Spleen (tissue), 11 donors: ENCODE data around the gene LEMD3. TPM values are rescaled to one million over a fixed set of nuclear protein-coding genes. Genes with fewer than 3 reads are reported as not detected.

Experiments
- DNase-seq: peaks from one replicate; pipeline ENCODE4 v3.0.0-alpha.2; 2020
- H3K27ac ChIP-seq, 8 donors: fragments of 200-600 bp; sonication (generic) in 7 of 8; 1 replicate in 4 of 8; 2 replicates in 4 of 8; pipeline versions ENCODE4 v1.5.0 to v1.8.0; 2016 to 2021; ENCODE audit warnings: inconsistent platforms in 4 of 8, mild to moderate bottlenecking in 4 of 8, moderate library complexity in 1 of 8
- H3K27me3 ChIP-seq, 7 donors: fragments of 200-600 bp; sonication (generic) in 6 of 7; replicated peaks in 1 of 7; 1 replicate in 4 of 7; 2 replicates in 3 of 7; pipeline versions ENCODE4 v1.5.0 to v1.8.0; 2016 to 2021; ENCODE audit warnings: inconsistent platforms in 3 of 7, mild to moderate bottlenecking in 1 of 7
- H3K36me3 ChIP-seq, 6 donors: fragments of 200-600 bp; sonication (generic) in 5 of 6; 1 replicate in 4 of 6; 2 replicates in 2 of 6; pipeline versions ENCODE4 v1.5.0 to v1.8.0; 2016 to 2021; ENCODE audit warnings: inconsistent platforms in 2 of 6
- H3K4me1 ChIP-seq, 6 donors: fragments of 200-600 bp; sonication (generic) in 5 of 6; 1 replicate in 3 of 6; 2 replicates in 3 of 6; pipeline versions ENCODE4 v1.5.0 to v1.8.0; 2016 to 2021; ENCODE audit warnings: inconsistent platforms in 3 of 6
- H3K4me3 ChIP-seq, 8 donors: fragments of 200-600 bp; sonication (generic) in 7 of 8; 1 replicate in 4 of 8; 2 replicates in 4 of 8; pipeline versions ENCODE4 v1.5.0 to v1.8.0; 2016 to 2021; ENCODE audit warnings: inconsistent platforms in 4 of 8, mild to moderate bottlenecking in 4 of 8, moderate library complexity in 2 of 8
- H3K9me3 ChIP-seq, 8 donors: fragments of 200-600 bp; sonication (generic) in 7 of 8; 1 replicate in 4 of 8; 2 replicates in 4 of 8; pipeline versions ENCODE4 v1.5.0 to v1.8.0; 2016 to 2021; ENCODE audit warnings: inconsistent platforms in 4 of 8
- POLR2A ChIP-seq, 3 donors: fragments of 450-650 bp; IDR thresholded peaks; one replicate each; pipeline ENCODE4 v1.5.1; 2017; ENCODE audit warnings: antibody characterized with exemption in 3 of 3, mild to moderate bottlenecking in 1 of 3
- POLR2AphosphoS5 ChIP-seq, 3 donors: sonication (generic); formaldehyde crosslinking; IDR thresholded peaks; one replicate each; pipeline ENCODE4 v1.5.1; 2017; ENCODE audit warnings: antibody characterized with exemption in 3 of 3
- WGBS, 5 donors: extraction: QIAGEN DNeasy Blood & Tissue Kit in 3 of 5; methylation state at CpG; one replicate each; pipeline versions ENCODE4 v1.1.5 to v1.1.7; 2013 to 2018; 5-methylcytosine and 5-hydroxymethylcytosine counted together
- intact Hi-C: fragments of 100-400 bp; cut with DNase I; formaldehyde crosslinking; loops from one replicate; pipeline ENCODE4 v1.15.0; 2023; ENCODE audit warnings: low total_unique reads
- polyA plus RNA-seq, 3 donors: library from polyadenylated mRNA; stranded (reverse); fragments of 200-250 nt; gene quantifications; one replicate each; pipeline ENCODE4 v1.2.1, GENCODE V29; 2013
- total RNA-seq, 7 donors: library from RNA; depleted of rRNA in 3 of 7; stranded (reverse); fragments of >200 nt in 3 of 7; fragmentation: NEBNext Ultra II Directional in 4 of 7; extraction: Animal tissue kit (Norgen Biotek cat#: 25700) in 4 of 7; gene quantifications; one replicate each; pipeline versions ENCODE4 v1.1.0 to v1.2.1, GENCODE V29; 2016 to 2021
- TF ChIP-seq, protein P1 (sequence below), 11 experiments: fragments of 200-600 bp in 7 of 11; fragments of 450-650 bp in 4 of 11; sonication (generic) in 4 of 11; IDR thresholded peaks in 8 of 11; conservative IDR thresholded peaks in 3 of 11; 1 replicate in 7 of 11; 2 replicates in 4 of 11; pipeline versions ENCODE4 v1.4.0 to v1.8.0; 2016 to 2021; ENCODE audit warnings: antibody characterized with exemption in 11 of 11, inconsistent platforms in 4 of 11, mild to moderate bottlenecking in 1 of 11
- donor health status: healthy with polysubstance abuse.
- donor health status: DM: no; HTN: no; CAD: no; lungs with moderate emphysema.
- donor health status: DM: no; HTN: no; CAD: no.
- donor health status: Bipolar disorder and iron deficiency.
- donor health status: healthy.
- donor health status: DM: no; HTN: no; CAD: no.
- donor health status: DM: yes; HTN: yes; CAD: no.

Gene LEMD3
- total and polyA plus RNA-seq, 10 donors = 9.6 to 58.9 (median 41.1) TPM

DNA sequence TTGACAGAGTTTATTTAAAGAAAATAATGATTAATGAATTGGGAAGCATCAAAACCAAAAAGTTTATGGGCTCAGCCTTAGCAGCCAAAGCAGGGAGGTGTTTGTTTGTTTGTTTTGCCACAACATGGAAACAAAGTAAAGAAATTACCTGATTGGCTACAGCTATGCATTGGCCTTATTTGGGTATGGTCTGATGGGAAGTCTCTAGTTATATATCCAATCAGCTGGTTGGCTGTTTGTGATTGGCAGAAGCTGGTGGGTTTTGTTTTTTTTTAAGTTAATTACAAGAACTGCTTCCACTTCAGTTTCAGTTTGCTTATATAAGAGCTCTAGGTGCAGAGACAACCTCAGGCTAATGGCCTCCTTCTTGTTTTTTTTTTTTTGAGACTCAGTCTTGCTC lies 4.6 kb upstream of the LEMD3 start:
- H3K36me3 ChIP-seq = no peaks in the 10 kb centered on the region
- TF ChIP-seq, protein P1, sequence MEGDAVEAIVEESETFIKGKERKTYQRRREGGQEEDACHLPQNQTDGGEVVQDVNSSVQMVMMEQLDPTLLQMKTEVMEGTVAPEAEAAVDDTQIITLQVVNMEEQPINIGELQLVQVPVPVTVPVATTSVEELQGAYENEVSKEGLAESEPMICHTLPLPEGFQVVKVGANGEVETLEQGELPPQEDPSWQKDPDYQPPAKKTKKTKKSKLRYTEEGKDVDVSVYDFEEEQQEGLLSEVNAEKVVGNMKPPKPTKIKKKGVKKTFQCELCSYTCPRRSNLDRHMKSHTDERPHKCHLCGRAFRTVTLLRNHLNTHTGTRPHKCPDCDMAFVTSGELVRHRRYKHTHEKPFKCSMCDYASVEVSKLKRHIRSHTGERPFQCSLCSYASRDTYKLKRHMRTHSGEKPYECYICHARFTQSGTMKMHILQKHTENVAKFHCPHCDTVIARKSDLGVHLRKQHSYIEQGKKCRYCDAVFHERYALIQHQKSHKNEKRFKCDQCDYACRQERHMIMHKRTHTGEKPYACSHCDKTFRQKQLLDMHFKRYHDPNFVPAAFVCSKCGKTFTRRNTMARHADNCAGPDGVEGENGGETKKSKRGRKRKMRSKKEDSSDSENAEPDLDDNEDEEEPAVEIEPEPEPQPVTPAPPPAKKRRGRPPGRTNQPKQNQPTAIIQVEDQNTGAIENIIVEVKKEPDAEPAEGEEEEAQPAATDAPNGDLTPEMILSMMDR (IDR thresholded peaks at IDR 0.05 in 8 of 11, conservative IDR thresholded peaks at IDR 0.05 in 3 of 11) = no peak
- TF ChIP-seq POLR2AphosphoS5 (IDR thresholded peaks at IDR 0.05) (no peak), POLR2A (IDR thresholded peaks at IDR 0.05) (no peak)
- H3K27ac ChIP-seq = no peak overlapping the region
- H3K4me3 ChIP-seq = no peak overlapping the region
- no peak for DNase-seq
- peaks cover 0 to 9% (median 7%) of the 10 kb centered on the region in 6 donors for H3K4me1 ChIP-seq
- H3K27me3 ChIP-seq = no peaks in the 10 kb centered on the region
- no peaks in the 10 kb centered on the region for H3K9me3 ChIP-seq
- intact Hi-C loops = no loop called here

DNA sequence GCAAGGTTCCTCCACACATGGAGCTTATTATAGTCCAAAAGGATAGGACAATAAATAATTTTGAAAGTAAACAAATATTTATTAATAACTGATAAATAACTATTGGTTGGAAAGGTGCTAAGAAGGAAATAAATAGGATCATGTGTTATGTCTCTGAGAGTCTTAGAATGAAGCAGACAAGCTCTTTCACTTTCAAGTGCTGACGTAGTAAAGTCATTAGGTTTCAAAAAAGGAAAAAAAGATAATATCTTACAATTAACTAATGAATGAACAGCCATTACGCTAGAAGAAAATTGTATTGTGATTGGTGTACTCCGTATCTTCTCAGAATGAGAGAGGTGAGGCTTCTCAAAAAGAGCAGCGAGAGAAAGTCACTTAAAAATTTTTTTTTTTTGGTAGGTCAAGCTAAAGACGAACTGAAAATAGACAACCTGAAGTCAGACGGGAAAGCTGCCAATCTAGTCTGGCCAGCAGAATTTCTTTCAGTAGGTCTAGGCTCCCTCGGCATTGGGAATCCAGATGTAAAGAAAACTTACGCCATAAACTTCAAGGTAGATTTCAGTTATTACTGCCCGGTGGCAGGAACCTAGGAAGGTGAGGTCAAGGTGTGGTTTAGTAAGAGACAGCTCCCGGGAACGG lies 583 bp upstream of the LEMD3 start:
- TF ChIP-seq POLR2A (IDR thresholded peaks at IDR 0.05) = no peak
- no peak for TF ChIP-seq POLR2AphosphoS5 (IDR thresholded peaks at IDR 0.05)
- TF ChIP-seq, protein P1 (IDR thresholded peaks at IDR 0.05 in 8 of 11, conservative IDR thresholded peaks at IDR 0.05 in 3 of 11) = no peak
- no peaks in the 10 kb centered on the region for H3K27me3 ChIP-seq
- peak overlapping the region; percentile 94 to 98 (median 97) for H3K27ac ChIP-seq
- intact Hi-C loops = no loop called here
- H3K4me3 ChIP-seq = peak overlapping the region; percentile 76 to 98 (median 91)
- no peaks in the 10 kb centered on the region for H3K36me3 ChIP-seq
- peaks cover 29 to 45% (median 39%) of the 10 kb centered on the region in 6 donors for H3K4me1 ChIP-seq
- 4 to 5% (median 5%) methylated on average over 11 of the region's 11 CpGs for WGBS, 5 donors
- no peak for DNase-seq
- H3K9me3 ChIP-seq = no peaks in the 10 kb centered on the region

DNA sequence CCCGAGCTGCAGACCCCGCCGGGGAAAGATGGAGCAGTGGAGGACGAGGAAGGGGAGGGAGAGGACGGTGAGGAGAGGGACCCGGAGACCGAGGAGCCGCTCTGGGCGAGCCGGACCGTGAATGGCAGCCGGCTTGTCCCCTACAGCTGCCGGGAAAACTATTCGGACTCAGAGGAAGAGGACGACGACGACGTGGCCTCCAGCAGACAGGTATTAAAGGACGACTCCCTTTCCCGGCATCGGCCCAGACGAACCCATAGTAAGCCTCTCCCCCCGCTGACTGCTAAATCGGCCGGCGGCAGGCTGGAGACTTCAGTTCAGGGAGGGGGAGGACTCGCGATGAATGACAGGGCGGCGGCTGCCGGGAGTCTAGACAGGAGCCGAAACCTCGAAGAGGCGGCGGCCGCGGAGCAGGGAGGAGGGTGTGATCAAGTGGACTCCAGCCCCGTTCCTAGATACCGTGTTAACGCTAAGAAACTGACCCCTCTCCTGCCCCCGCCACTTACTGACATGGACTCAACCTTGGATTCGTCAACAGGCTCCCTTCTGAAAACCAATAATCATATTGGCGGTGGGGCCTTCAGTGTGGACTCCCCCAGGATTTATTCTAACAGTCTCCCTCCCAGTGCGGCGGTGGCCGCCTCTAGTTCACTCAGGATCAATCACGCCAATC lies 962 bp downstream of the LEMD3 start:
- Histone ChIP-seq H3K36me3 (peaks cover 0 to 7% (median 0%) of the 10 kb centered on the region in 6 donors), H3K9me3 (no peaks in the 10 kb centered on the region), H3K4me1 (peaks cover 37 to 61% (median 54%) of the 10 kb centered on the region in 6 donors), H3K27ac (peak overlapping the region; percentile 94 to 98 (median 97)), H3K27me3 (no peaks in the 10 kb centered on the region), H3K4me3 (peak overlapping the region; percentile 76 to 98 (median 91))
- intact Hi-C loops = loop anchor here (5.0 kb wide), 1 partner anchor 42 kb away; no protein-coding TSS in a partner anchor
- TF ChIP-seq POLR2AphosphoS5 (IDR thresholded peaks at IDR 0.05) (peak in 1 of 3 donors; percentile 58), POLR2A (IDR thresholded peaks at IDR 0.05) (no peak)
- TF ChIP-seq, protein P1 (IDR thresholded peaks at IDR 0.05 in 8 of 11, conservative IDR thresholded peaks at IDR 0.05 in 3 of 11) = no peak
- DNase-seq = peak; percentile 92
- 0 to 1% (median 1%) methylated on average over 24 to 47 of the region's 47 CpGs for WGBS, 5 donors

DNA sequence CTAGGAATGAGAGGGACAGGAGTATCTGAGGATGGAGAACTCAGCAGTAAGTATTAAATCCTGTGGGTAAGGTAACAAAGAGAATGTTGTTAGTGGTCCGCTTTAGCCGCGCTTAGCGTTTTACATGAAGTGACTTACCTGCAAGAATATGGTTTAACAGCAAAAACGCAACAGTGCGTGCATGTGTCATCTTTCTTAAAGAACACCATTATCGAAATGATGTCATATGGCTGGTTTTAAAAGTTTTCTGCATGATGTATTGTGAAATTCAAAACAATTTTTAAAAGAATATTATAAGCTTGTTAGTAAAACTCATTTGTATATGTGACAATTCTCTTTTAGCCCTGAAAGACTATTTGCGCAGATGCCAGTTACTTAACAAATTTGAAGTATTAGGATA lies 1.7 kb downstream of the LEMD3 start:
- DNase-seq = no peak
- no peaks in the 10 kb centered on the region for H3K27me3 ChIP-seq
- H3K9me3 ChIP-seq = no peaks in the 10 kb centered on the region
- H3K4me1 ChIP-seq = peaks cover 37 to 68% (median 61%) of the 10 kb centered on the region in 6 donors
- peak overlapping the region in 3 of 8 donors; percentile 97 to 98 (median 97) for H3K27ac ChIP-seq
- intact Hi-C loops = loop anchor here (5.0 kb wide), 1 partner anchor 41 kb away; no protein-coding TSS in a partner anchor
- peaks cover 0 to 14% (median 0%) of the 10 kb centered on the region in 6 donors for H3K36me3 ChIP-seq
- WGBS, 5 donors = 33 to 75% (median 47%) methylated on average over 8 of the region's 8 CpGs
- TF ChIP-seq, protein P1 (IDR thresholded peaks at IDR 0.05 in 8 of 11, conservative IDR thresholded peaks at IDR 0.05 in 3 of 11) = no peak
- no peak for TF ChIP-seq POLR2A (IDR thresholded peaks at IDR 0.05)
- TF ChIP-seq POLR2AphosphoS5 (IDR thresholded peaks at IDR 0.05) = no peak
- peak overlapping the region; percentile 76 to 98 (median 91) for H3K4me3 ChIP-seq
